HL-60 (cell line): Measurements from ENCODE around the gene SMOC2.

Source experiments
- DNase-seq, 2 experiments: peaks; one replicate each; pipeline ENCODE4 v3.0.0-alpha.2; 2010 to 2020; ENCODE audit warnings: low read depth in 1 of 2, low spot score in 1 of 2
- H3K27ac ChIP-seq: fragments of 250-450 bp; sonication (Bioruptor Pico); replicated peaks from 2 replicates; pipeline ENCODE4 v1.5.1; 2020; ENCODE audit warnings: mild to moderate bottlenecking, moderate library complexity
- H3K27me3 ChIP-seq: fragments of 250-450 bp; sonication (Bioruptor Pico); 2 replicates; pipeline ENCODE4 v1.5.1; 2021; ENCODE audit warnings: mild to moderate bottlenecking, moderate library complexity; ENCODE audit not compliant: insufficient read depth, poor library complexity, severe bottlenecking
- H3K4me3 ChIP-seq: replicated peaks from 2 replicates; pipeline ENCODE4 v1.5.1; 2011; ENCODE audit warnings: mild to moderate bottlenecking, control low read depth, low read length; ENCODE audit not compliant: insufficient read depth
- GABPA ChIP-seq: IDR thresholded peaks from 2 replicates; pipeline ENCODE4 v1.6.1; 2012; ENCODE audit warnings: low read depth
- POLR2AphosphoS5 ChIP-seq: IDR thresholded peaks from 2 replicates; pipeline ENCODE4 v1.6.1; 2012; ENCODE audit warnings: low read depth
- SPI1 ChIP-seq: IDR thresholded peaks from 2 replicates; pipeline ENCODE4 v1.6.1; 2012; ENCODE audit warnings: low read depth, mild to moderate bottlenecking, borderline replicate concordance
- TF ChIP-seq, protein P1 (sequence below): IDR thresholded peaks from 2 replicates; pipeline ENCODE4 v1.6.1; 2012; ENCODE audit warnings: low read depth; ENCODE audit not compliant: insufficient replicate concordance
- TF ChIP-seq, protein P2 (sequence below): IDR thresholded peaks from one replicate; pipeline ENCODE4 v1.5.1; 2011; ENCODE audit warnings: low read length, control low read depth, inconsistent platforms; ENCODE audit not compliant: insufficient read depth

Gene SMOC2

DNA sequence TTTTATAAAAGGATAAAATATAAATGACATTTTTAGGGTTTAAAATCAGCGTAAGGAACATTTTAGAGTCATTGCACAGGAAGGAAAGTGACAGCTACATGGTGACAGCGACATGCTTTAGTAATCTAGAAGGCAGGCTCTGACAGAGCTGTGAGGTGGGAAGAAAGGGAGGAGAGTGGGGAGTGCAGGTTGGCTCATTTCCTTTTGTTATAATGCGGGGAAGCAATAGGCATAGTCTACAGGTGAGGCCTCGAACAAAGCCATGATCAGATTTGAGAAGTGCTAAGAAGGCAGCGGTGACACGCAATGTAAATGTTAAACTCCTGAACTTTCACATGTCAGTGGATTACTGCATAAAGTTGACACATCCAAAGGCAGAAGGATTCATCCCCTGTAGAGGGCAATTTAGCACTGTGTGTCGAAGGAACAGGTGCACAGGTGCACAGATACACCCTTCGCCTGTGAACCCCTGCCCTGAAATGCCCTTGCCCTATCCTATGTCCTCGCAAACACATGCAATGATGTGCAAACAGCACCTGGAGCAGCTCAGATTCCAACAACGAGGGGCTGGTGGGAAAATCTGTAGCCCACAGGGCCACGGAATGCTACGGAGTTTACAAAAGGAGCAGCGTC is 32.4 kb upstream of the SMOC2 start:
- DNase-seq, result no peak
- H3K4me3 ChIP-seq, result no peak overlapping the region
- H3K27me3 ChIP-seq, result no peaks in the 10 kb centered on the region
- H3K27ac ChIP-seq, result no peak overlapping the region
- no peak for TF ChIP-seq POLR2AphosphoS5

DNA sequence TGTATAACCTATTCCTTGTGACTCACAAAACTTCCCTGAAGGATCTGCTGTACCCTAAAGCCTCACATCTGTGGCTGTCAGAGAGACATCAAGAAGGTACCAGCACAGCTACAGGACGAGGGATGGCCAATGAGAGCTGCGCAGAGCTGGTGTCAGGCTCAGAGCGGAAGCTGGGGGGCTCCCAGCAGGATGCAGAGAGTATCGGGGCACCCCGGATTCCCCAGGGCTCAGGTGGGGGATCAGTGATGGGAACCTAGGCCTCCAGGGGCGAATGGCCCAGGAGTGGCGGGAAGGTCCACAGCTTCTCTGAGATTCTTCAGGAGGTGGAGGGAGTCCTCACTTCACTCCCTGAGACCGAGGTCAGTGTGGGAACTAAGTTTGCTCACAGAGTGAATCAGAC is 30.9 kb upstream of the SMOC2 start:
- DNase-seq, result no peak
- TF ChIP-seq SPI1, result no peak
- TF ChIP-seq, protein P1, sequence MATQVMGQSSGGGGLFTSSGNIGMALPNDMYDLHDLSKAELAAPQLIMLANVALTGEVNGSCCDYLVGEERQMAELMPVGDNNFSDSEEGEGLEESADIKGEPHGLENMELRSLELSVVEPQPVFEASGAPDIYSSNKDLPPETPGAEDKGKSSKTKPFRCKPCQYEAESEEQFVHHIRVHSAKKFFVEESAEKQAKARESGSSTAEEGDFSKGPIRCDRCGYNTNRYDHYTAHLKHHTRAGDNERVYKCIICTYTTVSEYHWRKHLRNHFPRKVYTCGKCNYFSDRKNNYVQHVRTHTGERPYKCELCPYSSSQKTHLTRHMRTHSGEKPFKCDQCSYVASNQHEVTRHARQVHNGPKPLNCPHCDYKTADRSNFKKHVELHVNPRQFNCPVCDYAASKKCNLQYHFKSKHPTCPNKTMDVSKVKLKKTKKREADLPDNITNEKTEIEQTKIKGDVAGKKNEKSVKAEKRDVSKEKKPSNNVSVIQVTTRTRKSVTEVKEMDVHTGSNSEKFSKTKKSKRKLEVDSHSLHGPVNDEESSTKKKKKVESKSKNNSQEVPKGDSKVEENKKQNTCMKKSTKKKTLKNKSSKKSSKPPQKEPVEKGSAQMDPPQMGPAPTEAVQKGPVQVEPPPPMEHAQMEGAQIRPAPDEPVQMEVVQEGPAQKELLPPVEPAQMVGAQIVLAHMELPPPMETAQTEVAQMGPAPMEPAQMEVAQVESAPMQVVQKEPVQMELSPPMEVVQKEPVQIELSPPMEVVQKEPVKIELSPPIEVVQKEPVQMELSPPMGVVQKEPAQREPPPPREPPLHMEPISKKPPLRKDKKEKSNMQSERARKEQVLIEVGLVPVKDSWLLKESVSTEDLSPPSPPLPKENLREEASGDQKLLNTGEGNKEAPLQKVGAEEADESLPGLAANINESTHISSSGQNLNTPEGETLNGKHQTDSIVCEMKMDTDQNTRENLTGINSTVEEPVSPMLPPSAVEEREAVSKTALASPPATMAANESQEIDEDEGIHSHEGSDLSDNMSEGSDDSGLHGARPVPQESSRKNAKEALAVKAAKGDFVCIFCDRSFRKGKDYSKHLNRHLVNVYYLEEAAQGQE, result no peak
- TF ChIP-seq POLR2AphosphoS5, result no peak
- no peak for TF ChIP-seq GABPA
- TF ChIP-seq, protein P2, sequence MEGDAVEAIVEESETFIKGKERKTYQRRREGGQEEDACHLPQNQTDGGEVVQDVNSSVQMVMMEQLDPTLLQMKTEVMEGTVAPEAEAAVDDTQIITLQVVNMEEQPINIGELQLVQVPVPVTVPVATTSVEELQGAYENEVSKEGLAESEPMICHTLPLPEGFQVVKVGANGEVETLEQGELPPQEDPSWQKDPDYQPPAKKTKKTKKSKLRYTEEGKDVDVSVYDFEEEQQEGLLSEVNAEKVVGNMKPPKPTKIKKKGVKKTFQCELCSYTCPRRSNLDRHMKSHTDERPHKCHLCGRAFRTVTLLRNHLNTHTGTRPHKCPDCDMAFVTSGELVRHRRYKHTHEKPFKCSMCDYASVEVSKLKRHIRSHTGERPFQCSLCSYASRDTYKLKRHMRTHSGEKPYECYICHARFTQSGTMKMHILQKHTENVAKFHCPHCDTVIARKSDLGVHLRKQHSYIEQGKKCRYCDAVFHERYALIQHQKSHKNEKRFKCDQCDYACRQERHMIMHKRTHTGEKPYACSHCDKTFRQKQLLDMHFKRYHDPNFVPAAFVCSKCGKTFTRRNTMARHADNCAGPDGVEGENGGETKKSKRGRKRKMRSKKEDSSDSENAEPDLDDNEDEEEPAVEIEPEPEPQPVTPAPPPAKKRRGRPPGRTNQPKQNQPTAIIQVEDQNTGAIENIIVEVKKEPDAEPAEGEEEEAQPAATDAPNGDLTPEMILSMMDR, result no peak
- no peaks in the 10 kb centered on the region for H3K27me3 ChIP-seq
- no peak overlapping the region for H3K4me3 ChIP-seq
- no peak overlapping the region for H3K27ac ChIP-seq

DNA sequence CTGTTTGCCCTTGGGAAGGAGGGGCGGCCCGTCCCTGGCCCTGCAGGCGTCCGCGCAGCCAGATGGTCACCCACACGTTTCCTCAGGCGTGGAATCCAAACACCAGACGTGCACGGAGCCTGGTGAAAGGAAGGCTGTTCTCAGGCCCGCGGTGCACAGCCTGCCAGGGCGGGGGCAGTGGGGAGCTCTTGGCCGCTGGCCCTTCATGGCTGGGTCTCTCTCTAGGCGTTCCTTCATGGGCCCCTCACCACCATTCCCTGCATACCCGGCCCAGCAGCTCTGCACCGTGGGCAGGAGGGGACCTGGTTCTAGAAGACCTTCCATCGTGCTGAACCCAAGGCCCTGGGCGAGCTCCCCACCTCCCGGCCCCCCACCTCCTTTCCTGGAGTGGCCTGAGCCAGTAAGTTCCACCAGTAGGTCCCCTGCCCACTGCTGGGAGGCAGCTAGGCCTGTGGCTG is 30.4 kb upstream of the SMOC2 start:
- no peak overlapping the region for H3K27ac ChIP-seq
- DNase-seq, result no peak
- TF ChIP-seq GABPA (no peak), SPI1 (no peak), POLR2AphosphoS5 (no peak)
- TF ChIP-seq, protein P1, result no peak
- TF ChIP-seq, protein P2, result no peak
- no peaks in the 10 kb centered on the region for H3K27me3 ChIP-seq
- H3K4me3 ChIP-seq, result no peak overlapping the region

DNA sequence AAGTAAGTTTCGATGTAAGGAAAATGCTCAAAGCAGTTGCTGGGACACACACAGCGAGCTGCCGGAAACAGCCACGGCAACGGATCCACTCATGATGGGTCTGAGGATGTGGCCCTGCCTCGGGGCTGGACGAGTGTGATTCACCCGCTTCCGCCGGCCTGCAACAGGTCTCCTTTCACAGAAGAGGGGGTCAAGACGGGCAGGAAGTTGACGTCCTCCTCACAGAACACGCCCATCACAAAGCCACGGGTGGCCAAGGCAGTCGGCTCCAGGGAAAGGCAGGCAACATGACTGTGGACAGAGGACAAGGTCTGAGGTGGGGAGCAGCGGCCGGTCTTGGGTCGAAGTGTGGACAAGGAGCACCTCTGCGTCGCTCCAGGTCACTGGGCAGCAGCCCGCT is 29.9 kb upstream of the SMOC2 start:
- TF ChIP-seq SPI1, result no peak
- TF ChIP-seq, protein P2, result no peak
- TF ChIP-seq GABPA, result no peak
- TF ChIP-seq POLR2AphosphoS5, result no peak
- TF ChIP-seq, protein P1, result no peak
- Histone ChIP-seq H3K4me3 (no peak overlapping the region), H3K27me3 (no peaks in the 10 kb centered on the region), H3K27ac (no peak overlapping the region)
- DNase-seq, result no peak
